ENCODE data around the gene KRT78. TPM values are rescaled to one million over a fixed set of nuclear protein-coding genes. Genes with fewer than 3 reads are reported as not detected.

KRT78 gene
- total and polyA plus RNA-seq, 9 of the 15 experiments (the other 6 are each of a cell fraction or from before 2014, with no cell fraction given): not detected

- TF ChIP-seq, protein P1, sequence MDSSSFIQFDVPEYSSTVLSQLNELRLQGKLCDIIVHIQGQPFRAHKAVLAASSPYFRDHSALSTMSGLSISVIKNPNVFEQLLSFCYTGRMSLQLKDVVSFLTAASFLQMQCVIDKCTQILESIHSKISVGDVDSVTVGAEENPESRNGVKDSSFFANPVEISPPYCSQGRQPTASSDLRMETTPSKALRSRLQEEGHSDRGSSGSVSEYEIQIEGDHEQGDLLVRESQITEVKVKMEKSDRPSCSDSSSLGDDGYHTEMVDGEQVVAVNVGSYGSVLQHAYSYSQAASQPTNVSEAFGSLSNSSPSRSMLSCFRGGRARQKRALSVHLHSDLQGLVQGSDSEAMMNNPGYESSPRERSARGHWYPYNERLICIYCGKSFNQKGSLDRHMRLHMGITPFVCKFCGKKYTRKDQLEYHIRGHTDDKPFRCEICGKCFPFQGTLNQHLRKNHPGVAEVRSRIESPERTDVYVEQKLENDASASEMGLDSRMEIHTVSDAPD (CRISPR knock-in tag; IDR thresholded peaks at IDR 0.05): no peak
- TF ChIP-seq ATF7 (IDR thresholded peaks at IDR 0.05) (no peak), ILF3 (IDR thresholded peaks at IDR 0.05; ENCODE audit: borderline replicate concordance) (no peak), ZNF57 (CRISPR knock-in tag; IDR thresholded peaks at IDR 0.05) (no peak), EP300 (IDR thresholded peaks at IDR 0.05; ENCODE audit: low read length) (no peak), POLR3A (IDR thresholded peaks at IDR 0.05; ENCODE audit: borderline replicate concordance, extremely low read depth, insufficient read depth, insufficient read length) (no peak), PYGO2 (tag; IDR thresholded peaks at IDR 0.05) (no peak)
- TF ChIP-seq, protein P2, sequence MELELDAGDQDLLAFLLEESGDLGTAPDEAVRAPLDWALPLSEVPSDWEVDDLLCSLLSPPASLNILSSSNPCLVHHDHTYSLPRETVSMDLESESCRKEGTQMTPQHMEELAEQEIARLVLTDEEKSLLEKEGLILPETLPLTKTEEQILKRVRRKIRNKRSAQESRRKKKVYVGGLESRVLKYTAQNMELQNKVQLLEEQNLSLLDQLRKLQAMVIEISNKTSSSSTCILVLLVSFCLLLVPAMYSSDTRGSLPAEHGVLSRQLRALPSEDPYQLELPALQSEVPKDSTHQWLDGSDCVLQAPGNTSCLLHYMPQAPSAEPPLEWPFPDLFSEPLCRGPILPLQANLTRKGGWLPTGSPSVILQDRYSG (tag; conservative IDR thresholded peaks at IDR 0.05; ENCODE audit: low read depth): no peak
- TF ChIP-seq, protein P3, sequence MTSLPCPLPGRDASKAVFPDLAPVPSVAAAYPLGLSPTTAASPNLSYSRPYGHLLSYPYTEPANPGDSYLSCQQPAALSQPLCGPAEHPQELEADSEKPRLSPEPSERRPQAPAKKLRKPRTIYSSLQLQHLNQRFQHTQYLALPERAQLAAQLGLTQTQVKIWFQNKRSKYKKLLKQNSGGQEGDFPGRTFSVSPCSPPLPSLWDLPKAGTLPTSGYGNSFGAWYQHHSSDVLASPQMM (CRISPR knock-in tag; IDR thresholded peaks at IDR 0.05): no peak
These were observed 59.7 kb downstream of the KRT78 start (continued) for GRCh38 chr12:52788876-52789636.

Data from K562 (cell line).